H9 (cell line): ENCODE data around the gene BBS12. TPM values are rescaled to one million over a fixed set of nuclear protein-coding genes. Genes with fewer than 3 reads are reported as not detected.
"Not testable (repeated sequence)": the region's sequence is repeated elsewhere in the genome, so short reads cannot be mapped to it uniquely, and the experiment has no call there.

Source experiments
- DNase-seq: peaks from one replicate; pipeline ENCODE4 v3.0.0-alpha.2; 2017
- H2AFZ ChIP-seq: one replicate; pipeline ENCODE4 v1.6.1; 2013; ENCODE audit warnings: mild to moderate bottlenecking, low read length, control low read depth, moderate library complexity
- H2AK5ac ChIP-seq: 2 replicates; pipeline ENCODE4 v1.6.1; 2013; ENCODE audit warnings: low read length, control low read depth, mixed read lengths; ENCODE audit not compliant: insufficient read length
- H2BK120ac ChIP-seq: one replicate; pipeline ENCODE4 v1.6.1; 2013; ENCODE audit warnings: low read depth, mild to moderate bottlenecking, low read length, control low read depth, inconsistent platforms; ENCODE audit not compliant: poor library complexity, severe bottlenecking
- H2BK12ac ChIP-seq: 2 replicates; pipeline ENCODE4 v1.6.1; 2013; ENCODE audit warnings: low read length, control low read depth, mixed read lengths, low read depth; ENCODE audit not compliant: insufficient read length
- H2BK15ac ChIP-seq: 2 replicates; pipeline ENCODE4 v1.6.1; 2013; ENCODE audit warnings: low read depth, low read length, control low read depth
- H2BK20ac ChIP-seq: one replicate; pipeline ENCODE4 v1.6.1; 2013; ENCODE audit warnings: low read depth, mild to moderate bottlenecking, low read length, control low read depth, inconsistent platforms; ENCODE audit not compliant: poor library complexity, severe bottlenecking
- H2BK5ac ChIP-seq: 2 replicates; pipeline ENCODE4 v1.6.1; 2013; ENCODE audit warnings: low read length, control low read depth, mixed read lengths; ENCODE audit not compliant: insufficient read length
- H3K14ac ChIP-seq: 2 replicates; pipeline ENCODE4 v1.6.1; 2013; ENCODE audit warnings: low read length, control low read depth; ENCODE audit not compliant: insufficient read depth
- H3K18ac ChIP-seq: 2 replicates; pipeline ENCODE4 v1.6.1; 2013; ENCODE audit warnings: low read depth, mild to moderate bottlenecking, mixed read lengths, low read length, control low read depth; ENCODE audit not compliant: insufficient read length
- H3K23ac ChIP-seq: 2 replicates; pipeline ENCODE4 v1.6.1; 2013; ENCODE audit warnings: low read length, control low read depth, mixed read lengths, low read depth; ENCODE audit not compliant: insufficient read length
- H3K23me2 ChIP-seq: 2 replicates; pipeline ENCODE4 v1.6.1; 2013; ENCODE audit warnings: low read depth, mild to moderate bottlenecking, mixed read lengths, low read length, control low read depth; ENCODE audit not compliant: insufficient read length, poor library complexity, severe bottlenecking
- H3K27ac ChIP-seq: 2 replicates; pipeline ENCODE4 v1.5.1; 2013; ENCODE audit warnings: low read length, control low read depth, mixed read lengths, low read depth; ENCODE audit not compliant: insufficient read length
- H3K27me3 ChIP-seq: 2 replicates; pipeline ENCODE4 v1.6.1; 2013; ENCODE audit warnings: low read length, control low read depth, inconsistent platforms; ENCODE audit not compliant: insufficient read depth
- H3K4ac ChIP-seq: 2 replicates; pipeline ENCODE4 v1.6.1; 2013; ENCODE audit warnings: low read depth, mild to moderate bottlenecking, control low read depth, inconsistent platforms, low read length, moderate library complexity
- H3K4me1 ChIP-seq: 2 replicates; pipeline ENCODE4 v1.6.1; 2013; ENCODE audit warnings: low read length, control low read depth, inconsistent platforms; ENCODE audit not compliant: insufficient read depth
- H3K4me2 ChIP-seq: 2 replicates; pipeline ENCODE4 v1.6.1; 2013; ENCODE audit warnings: low read length, control low read depth, mixed read lengths; ENCODE audit not compliant: insufficient read length, insufficient read depth
- H3K56ac ChIP-seq: 2 replicates; pipeline ENCODE4 v1.6.1; 2013; ENCODE audit warnings: low read depth, mild to moderate bottlenecking, mixed read lengths, low read length, control low read depth; ENCODE audit not compliant: insufficient read length
- H3K79me1 ChIP-seq: 2 replicates; pipeline ENCODE4 v1.6.1; 2013; ENCODE audit warnings: low read depth, mild to moderate bottlenecking, moderate library complexity, low read length, control low read depth, inconsistent platforms; ENCODE audit not compliant: insufficient read depth, poor library complexity, severe bottlenecking
- H3K79me2 ChIP-seq: 2 replicates; pipeline ENCODE4 v1.6.1; 2013; ENCODE audit warnings: low read length, control low read depth, inconsistent platforms; ENCODE audit not compliant: insufficient read depth
- H3K9ac ChIP-seq: 2 replicates; pipeline ENCODE4 v1.6.1; 2013; ENCODE audit warnings: low read length, control low read depth, mixed read lengths; ENCODE audit not compliant: insufficient read length; ENCODE audit errors: extremely low read depth
- H3K9me3 ChIP-seq: one replicate; pipeline ENCODE4 v1.6.1; 2013; ENCODE audit warnings: low read depth, low read length, inconsistent platforms; ENCODE audit not compliant: control insufficient read depth
- H3T11ph ChIP-seq: one replicate; pipeline ENCODE4 v1.6.1; 2013; ENCODE audit warnings: mild to moderate bottlenecking, low read length, control low read depth, inconsistent platforms
- H4K20me1 ChIP-seq: one replicate; pipeline ENCODE4 v1.6.1; 2013; ENCODE audit not compliant: control insufficient read depth, insufficient read length, insufficient read depth
- H4K5ac ChIP-seq: 2 replicates; pipeline ENCODE4 v1.6.1; 2013; ENCODE audit warnings: low read depth, mild to moderate bottlenecking, mixed read lengths, low read length, control low read depth; ENCODE audit not compliant: insufficient read length
- H4K8ac ChIP-seq: replicated peaks from 2 replicates; pipeline ENCODE4 v1.6.1; 2013; ENCODE audit warnings: low read length, control low read depth, mixed read lengths, low read depth; ENCODE audit not compliant: insufficient read length
- H4K91ac ChIP-seq: 2 replicates; pipeline ENCODE4 v1.6.1; 2013; ENCODE audit warnings: low read depth, mild to moderate bottlenecking, moderate library complexity, mixed read lengths, low read length, control low read depth; ENCODE audit not compliant: insufficient read length
- H3K27ac Mint-ChIP-seq, 3 experiments: 2 replicates in 2 of 3; 3 replicates in 1 of 3; pipeline ENCODE4 v1.8.0; 2020 to 2021; ENCODE audit warnings: mixed read lengths in 3 of 3, mild to moderate bottlenecking in 1 of 3, moderate library complexity in 1 of 3
- H3K27me3 Mint-ChIP-seq: 2 replicates; pipeline ENCODE4 v1.8.0; 2021; ENCODE audit warnings: low read depth, mild to moderate bottlenecking, moderate library complexity, mixed read lengths
- H3K36me3 Mint-ChIP-seq, 3 experiments: 2 replicates in 2 of 3; 3 replicates in 1 of 3; pipeline ENCODE4 v1.8.0; 2020 to 2021; ENCODE audit warnings: low read depth in 3 of 3, mixed read lengths in 3 of 3; ENCODE audit not compliant: insufficient read depth in 1 of 3
- H3K4me1 Mint-ChIP-seq, 2 experiments: 2 replicates each; pipeline ENCODE4 v1.8.0; 2020; ENCODE audit warnings: mixed read lengths in 2 of 2
- H3K4me3 Mint-ChIP-seq, 2 experiments: 2 replicates in 1 of 2; 3 replicates in 1 of 2; pipeline ENCODE4 v1.8.0; 2020 to 2021; ENCODE audit warnings: mild to moderate bottlenecking in 2 of 2, mixed read lengths in 2 of 2, moderate library complexity in 1 of 2
- H3K9me3 Mint-ChIP-seq, 2 experiments: 2 replicates in 1 of 2; 3 replicates in 1 of 2; pipeline ENCODE4 v1.8.0; 2020; ENCODE audit warnings: mild to moderate bottlenecking in 2 of 2, mixed read lengths in 2 of 2, moderate library complexity in 1 of 2
- CTCF ChIP-seq: fragments of 200-600 bp; sonication (generic); conservative IDR thresholded peaks from 3 replicates; pipeline ENCODE4 v1.8.0; 2021; ENCODE audit warnings: antibody characterized with exemption, mild to moderate bottlenecking
- WGBS: extraction: QIAGEN DNeasy Blood & Tissue Kit; methylation state at CpG from one replicate; pipeline ENCODE4 v1.1.7; 2013; ENCODE audit warnings: missing lambda C conversion rate, low lambda C conversion rate, mixed read lengths; ENCODE audit not compliant: insufficient read length; ENCODE audit errors: extremely low coverage; 5-methylcytosine and 5-hydroxymethylcytosine counted together
- total RNA-seq: library from RNA; stranded (reverse); gene quantifications from 2 replicates; pipeline ENCODE4 v1.2.1, GENCODE V29; 2021

Gene BBS12
- total RNA-seq, 1 experiment from 2014 or later, result 1.2 TPM

- Histone ChIP-seq H4K91ac (no peak overlapping the region), H3K79me2 (no peaks in the 10 kb centered on the region), H3K27ac (no peak overlapping the region), H3K23me2 (no peaks in the 10 kb centered on the region), H3T11ph (peak overlapping the region; percentile 29), H4K5ac (no peak overlapping the region), H3K9ac (no peak overlapping the region), H3K4me1 (peaks cover 24% of the 10 kb centered on the region; the same call in 1 of the 2 replicates), H2BK12ac (no peak overlapping the region), H3K9me3 (no peaks in the 10 kb centered on the region), H3K56ac (no peak overlapping the region), H2BK120ac (peak overlapping the region; percentile 23), H3K27me3 (no peaks in the 10 kb centered on the region), H2BK15ac (no peak overlapping the region), H4K8ac (no peak overlapping the region), H3K18ac (no peak overlapping the region), H3K4ac (no peak overlapping the region), H3K4me2 (no peak overlapping the region), H2BK5ac (no peak overlapping the region), H3K23ac (no peak overlapping the region), H4K20me1 (no peaks in the 10 kb centered on the region), H2AK5ac (no peak overlapping the region), H2BK20ac (no peak overlapping the region), H2AFZ (no peak overlapping the region), H3K14ac (no peak overlapping the region), H3K79me1 (no peaks in the 10 kb centered on the region)
- Mint-ChIP-seq H3K27me3 (no peaks in the 10 kb centered on the region), H3K27ac (peak overlapping the region; percentile 36 to 100 (median 79); a peak in 4 of 7 replicates), H3K4me3 (no peak overlapping the region), H3K4me1 (peaks cover 89 to 91% of the 10 kb centered on the region in 2 experiments), H3K9me3 (peaks cover 2 to 12% of the 10 kb centered on the region in 2 experiments; a peak in 3 of 5 replicates), H3K36me3 (peaks cover 3 to 20% (median 9%) of the 10 kb centered on the region in 3 experiments; a peak in 5 of 7 replicates)
- no peak for TF ChIP-seq CTCF
- no CpG with 5 or more reads among the region's 2 CpGs for whole genome bisulfite sequencing
- DNase-seq, result no peak
These were observed 52.6 kb downstream of the BBS12 start for GRCh38 chr4:122785099-122785498.

- H3K23ac ChIP-seq, result not testable (repeated sequence)
- no CpG with 5 or more reads among the region's 4 CpGs for WGBS
These were observed 53.8 kb downstream of the BBS12 start for GRCh38 chr4:122786296-122786695.

More at GRCh38 chr4:122786296-122786695, 53.8 kb downstream of the BBS12 start:
- not testable (repeated sequence) for H2BK5ac ChIP-seq, H3K79me2 ChIP-seq, H2BK120ac ChIP-seq, H4K91ac ChIP-seq, DNase-seq, H2BK15ac ChIP-seq, H3K56ac ChIP-seq, H3K4ac ChIP-seq, H2AK5ac ChIP-seq, H2BK20ac ChIP-seq, H3K4me2 ChIP-seq, H3K27ac ChIP-seq, H4K20me1 ChIP-seq, H3K4me3 Mint-ChIP-seq, H3K27me3 ChIP-seq, H4K5ac ChIP-seq, H3K79me1 ChIP-seq, H3K18ac ChIP-seq, H3K9me3 Mint-ChIP-seq, H3K23me2 ChIP-seq, H3T11ph ChIP-seq, H4K8ac ChIP-seq, H3K9ac ChIP-seq, H3K14ac ChIP-seq, H3K27me3 Mint-ChIP-seq, H3K9me3 ChIP-seq, H2AFZ ChIP-seq
- Histone ChIP-seq H2BK12ac (peak overlapping the region; percentile 62), H3K4me1 (peaks cover 22% of the 10 kb centered on the region; the same call in 1 of the 2 replicates)
- Mint-ChIP-seq H3K36me3 (peaks cover 0 to 20% (median 7%) of the 10 kb centered on the region in 3 experiments; a peak in 4 of 7 replicates), H3K4me1 (peaks cover 82 to 85% of the 10 kb centered on the region in 2 experiments), H3K27ac (peak overlapping the region in 2 of 3 experiments; percentile 61 to 71; a peak in 3 of 7 replicates)
